Gastroesophageal sphincter (tissue), 4 donors: ENCODE measurements around the gene PYM1. TPM values are rescaled to one million over a fixed set of nuclear protein-coding genes. Genes with fewer than 3 reads are reported as not detected.
"Not testable (repeated sequence)": the region's sequence is repeated elsewhere in the genome, so short reads cannot be mapped to it uniquely, and the experiment has no call there.

Source experiments
- ATAC-seq: fragments of 150-250 bp; one replicate; pipeline ENCODE4 v1.9.1; 2016; ENCODE audit warnings: mild to moderate bottlenecking, moderate library complexity
- H3K27ac ChIP-seq, 4 donors: fragments of 200-600 bp; sonication (generic) in 3 of 4; 1 replicate in 3 of 4; 2 replicates in 1 of 4; pipeline ENCODE4 v1.5.1; 2016 to 2019
- H3K27me3 ChIP-seq: fragments of 200-600 bp; sonication (generic); one replicate; pipeline ENCODE4 v1.5.1; 2019
- H3K36me3 ChIP-seq, 2 donors: fragments of 200-600 bp; sonication (generic); one replicate each; pipeline ENCODE4 v1.5.1; 2019; ENCODE audit warnings: control low read depth in 1 of 2
- H3K4me1 ChIP-seq, 3 donors: fragments of 200-600 bp; sonication (generic); 1 replicate in 2 of 3; 2 replicates in 1 of 3; pipeline ENCODE4 v1.5.1; 2016 to 2019; ENCODE audit warnings: control low read depth in 2 of 3
- H3K4me3 ChIP-seq, 2 donors: fragments of 200-600 bp; sonication (generic); one replicate each; pipeline ENCODE4 v1.5.1; 2019; ENCODE audit warnings: mild to moderate bottlenecking in 1 of 2, moderate library complexity in 1 of 2
- H3K9me3 ChIP-seq, 3 donors: fragments of 200-600 bp; sonication (generic); one replicate each; pipeline ENCODE4 v1.5.1; 2017 to 2019; ENCODE audit warnings: control low read depth in 2 of 3
- EP300 ChIP-seq: sonication (generic); formaldehyde crosslinking; IDR thresholded peaks from one replicate; pipeline ENCODE4 v1.6.1; 2017; ENCODE audit warnings: antibody characterized with exemption, mild to moderate bottlenecking
- POLR2A ChIP-seq, 2 donors: fragments of 450-650 bp; IDR thresholded peaks; one replicate each; pipeline ENCODE4 v1.6.1; 2017; ENCODE audit warnings: antibody characterized with exemption in 2 of 2, mild to moderate bottlenecking in 2 of 2, moderate library complexity in 1 of 2
- POLR2AphosphoS5 ChIP-seq: sonication (generic); formaldehyde crosslinking; IDR thresholded peaks from one replicate; pipeline ENCODE4 v1.6.1; 2017; ENCODE audit warnings: antibody characterized with exemption
- WGBS, 2 donors: methylation state at CpG; one replicate each; pipeline ENCODE4 v1.1.5; 2018; ENCODE audit warnings: low coverage in 1 of 2; 5-methylcytosine and 5-hydroxymethylcytosine counted together
- total RNA-seq, 4 donors: library from RNA; depleted of rRNA; stranded (reverse); fragments of >200 nt; gene quantifications; one replicate each; pipeline ENCODE4 v1.1.0, GENCODE V29; 2016
- TF ChIP-seq, protein P1 (sequence below), 4 experiments: fragments of 200-600 bp in 2 of 4; fragments of 450-650 bp in 2 of 4; sonication (generic) in 1 of 4; IDR thresholded peaks; one replicate each; pipeline ENCODE4 v1.5.1; 2017 to 2019; ENCODE audit warnings: antibody characterized with exemption in 4 of 4, mild to moderate bottlenecking in 2 of 4, moderate library complexity in 2 of 4

PYM1 gene
- total RNA-seq, 4 donors from 2014 or later = 20.8 to 30.2 (median 26.8) TPM

DNA sequence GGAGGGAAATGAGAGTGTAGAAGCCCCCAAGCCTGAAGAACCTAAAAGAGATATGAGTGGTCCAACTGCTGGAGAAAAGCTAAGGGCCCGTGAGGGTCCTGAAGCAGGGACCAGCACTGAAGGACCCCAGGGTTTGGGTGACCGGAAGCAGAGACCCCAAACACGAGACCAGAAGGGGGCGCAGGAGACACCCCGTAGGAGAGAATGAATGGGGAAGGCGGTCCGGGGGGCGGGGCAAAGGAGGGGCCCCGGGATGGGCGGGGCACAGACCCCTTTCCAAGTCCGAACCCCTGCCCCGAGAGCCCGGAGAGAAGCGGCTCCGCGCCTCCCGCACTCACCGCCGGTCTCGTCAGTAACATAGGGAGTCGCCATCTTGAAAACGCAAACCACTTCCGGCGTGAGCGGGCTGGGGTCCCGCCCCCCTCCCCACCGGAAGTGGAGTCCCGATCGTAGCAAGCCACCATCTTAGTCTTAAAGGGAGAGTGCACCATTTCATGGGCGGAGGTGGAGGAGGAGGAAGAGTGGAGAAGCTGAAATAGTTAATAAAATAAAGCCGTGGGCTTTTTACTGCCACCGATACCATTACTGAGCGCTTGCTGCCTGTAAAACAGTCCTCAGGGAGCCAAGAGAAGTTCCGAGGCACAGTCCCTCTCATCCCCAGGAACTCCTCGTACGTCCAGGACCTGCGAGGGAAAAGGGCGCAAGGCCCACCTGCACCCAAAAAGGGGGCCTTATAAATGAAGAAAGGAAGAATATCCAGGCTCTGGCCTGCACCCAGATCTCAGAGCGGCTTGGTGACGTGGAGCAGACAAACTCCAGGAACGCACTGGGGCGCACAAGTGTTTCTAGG lies 731 bp downstream of the PYM1 start:
- ATAC-seq = peak; percentile 85
- Histone ChIP-seq H3K27me3 (no peaks in the 10 kb centered on the region), H3K9me3 (no peaks in the 10 kb centered on the region), H3K4me3 (peak overlapping the region; percentile 91 to 96), H3K4me1 (peaks cover 3 to 60% (median 25%) of the 10 kb centered on the region in 3 donors), H3K36me3 (peaks cover 0 to 27% of the 10 kb centered on the region in 2 donors), H3K27ac (peak overlapping the region; percentile 94 to 98 (median 96))
- no peak for TF ChIP-seq POLR2AphosphoS5
- TF ChIP-seq, protein P1, sequence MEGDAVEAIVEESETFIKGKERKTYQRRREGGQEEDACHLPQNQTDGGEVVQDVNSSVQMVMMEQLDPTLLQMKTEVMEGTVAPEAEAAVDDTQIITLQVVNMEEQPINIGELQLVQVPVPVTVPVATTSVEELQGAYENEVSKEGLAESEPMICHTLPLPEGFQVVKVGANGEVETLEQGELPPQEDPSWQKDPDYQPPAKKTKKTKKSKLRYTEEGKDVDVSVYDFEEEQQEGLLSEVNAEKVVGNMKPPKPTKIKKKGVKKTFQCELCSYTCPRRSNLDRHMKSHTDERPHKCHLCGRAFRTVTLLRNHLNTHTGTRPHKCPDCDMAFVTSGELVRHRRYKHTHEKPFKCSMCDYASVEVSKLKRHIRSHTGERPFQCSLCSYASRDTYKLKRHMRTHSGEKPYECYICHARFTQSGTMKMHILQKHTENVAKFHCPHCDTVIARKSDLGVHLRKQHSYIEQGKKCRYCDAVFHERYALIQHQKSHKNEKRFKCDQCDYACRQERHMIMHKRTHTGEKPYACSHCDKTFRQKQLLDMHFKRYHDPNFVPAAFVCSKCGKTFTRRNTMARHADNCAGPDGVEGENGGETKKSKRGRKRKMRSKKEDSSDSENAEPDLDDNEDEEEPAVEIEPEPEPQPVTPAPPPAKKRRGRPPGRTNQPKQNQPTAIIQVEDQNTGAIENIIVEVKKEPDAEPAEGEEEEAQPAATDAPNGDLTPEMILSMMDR (IDR thresholded peaks at IDR 0.05) = peak; percentile 56 to 87 (median 60)
- peak in 1 of 2 donors; percentile 25 for TF ChIP-seq POLR2A (IDR thresholded peaks at IDR 0.05)
- TF ChIP-seq EP300 = no peak
- 0% methylated on average over 13 to 17 of the region's 42 CpGs for WGBS, 2 donors

DNA sequence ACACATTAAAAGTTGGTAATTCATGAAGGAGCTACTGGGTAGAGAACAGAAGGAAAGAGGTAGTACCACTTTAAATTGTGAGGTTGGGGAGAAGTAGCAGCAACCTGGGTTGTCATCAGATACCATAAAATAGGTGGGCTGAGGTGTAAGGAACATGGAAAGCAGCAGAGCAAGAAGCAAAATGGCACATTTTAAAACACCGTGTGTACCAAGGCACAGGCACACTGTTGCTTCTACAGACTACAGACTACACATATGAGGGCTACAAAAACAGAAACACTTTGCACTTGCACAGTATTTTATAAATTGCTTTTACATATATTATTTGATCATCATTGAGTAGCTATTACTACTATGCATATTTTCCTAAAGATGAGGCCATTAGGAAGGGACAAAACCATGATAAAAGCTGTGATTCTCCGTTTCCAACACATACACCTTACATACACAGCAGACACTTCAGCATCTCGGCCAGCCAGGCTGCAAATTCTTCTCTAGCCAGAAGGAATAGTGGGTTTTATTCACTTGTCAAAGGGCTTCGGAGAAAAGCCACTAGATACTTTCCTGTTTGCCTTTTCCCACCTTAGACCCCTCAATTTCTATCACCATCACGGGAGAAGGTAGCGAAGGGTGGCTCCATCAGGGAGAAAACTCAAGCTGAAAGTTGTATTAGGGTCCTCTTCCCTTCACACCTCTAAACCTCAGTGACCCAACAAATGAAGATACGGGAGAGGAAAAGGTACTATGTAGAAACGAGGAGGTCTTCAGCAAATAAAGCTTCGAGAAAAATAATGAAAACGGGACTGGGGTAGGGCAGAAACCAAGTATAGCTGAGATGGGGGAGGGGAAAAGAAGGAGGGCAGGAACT lies 1.6 kb downstream of the PYM1 start:
- no peak for TF ChIP-seq POLR2AphosphoS5
- TF ChIP-seq, protein P1 (IDR thresholded peaks at IDR 0.05) = no peak
- no peak for TF ChIP-seq POLR2A (IDR thresholded peaks at IDR 0.05)
- no peak for TF ChIP-seq EP300
- Histone ChIP-seq H3K9me3 (no peaks in the 10 kb centered on the region), H3K27me3 (no peaks in the 10 kb centered on the region), H3K36me3 (peaks cover 0 to 30% of the 10 kb centered on the region in 2 donors), H3K4me3 (peak overlapping the region; percentile 91 to 96), H3K27ac (peak overlapping the region; percentile 94 to 98 (median 96)), H3K4me1 (peaks cover 2 to 63% (median 22%) of the 10 kb centered on the region in 3 donors)
- WGBS, 2 donors = 10 to 22% methylated on average over 5 to 10 of the region's 10 CpGs
- ATAC-seq = no peak

DNA sequence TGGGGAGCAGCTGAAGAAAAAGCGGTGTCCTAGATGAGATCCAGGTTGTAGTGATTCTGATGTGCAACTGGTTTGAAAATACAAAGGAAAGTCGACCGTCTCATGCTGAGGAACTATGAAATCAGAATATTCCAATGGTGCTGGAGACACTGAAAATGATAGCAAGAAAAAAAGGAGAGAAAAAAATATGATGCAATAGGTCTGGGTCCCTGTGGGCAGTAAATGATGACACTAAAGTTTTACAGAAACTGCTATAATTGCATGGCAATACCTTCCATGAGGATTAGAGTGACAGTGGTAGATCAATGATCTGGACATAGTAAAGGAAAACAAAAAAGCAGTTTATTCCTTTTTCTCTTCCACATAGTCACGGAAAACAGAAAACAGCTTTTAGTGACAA lies 2.3 kb downstream of the PYM1 start:
- Histone ChIP-seq H3K27me3 (no peaks in the 10 kb centered on the region), H3K9me3 (no peaks in the 10 kb centered on the region), H3K36me3 (peaks cover 0 to 30% of the 10 kb centered on the region in 2 donors), H3K4me3 (no peak overlapping the region), H3K27ac (no peak overlapping the region), H3K4me1 (peaks cover 0 to 62% (median 15%) of the 10 kb centered on the region in 3 donors)
- TF ChIP-seq, protein P1 (IDR thresholded peaks at IDR 0.05) = no peak
- TF ChIP-seq EP300 (no peak), POLR2A (IDR thresholded peaks at IDR 0.05) (no peak), POLR2AphosphoS5 (no peak)
- 72 to 77% methylated on average over 4 of the region's 4 CpGs for WGBS, 2 donors
- ATAC-seq = no peak

GRCh38 chr12:55923648-55924047 lies 4.0 kb downstream of the PYM1 start:
- H3K27me3 ChIP-seq, H3K4me3 ChIP-seq, H3K27ac ChIP-seq, H3K9me3 ChIP-seq, ATAC-seq: not testable (repeated sequence)
- peaks cover 0 to 30% of the 10 kb centered on the region in 2 donors for H3K36me3 ChIP-seq
- H3K4me1 ChIP-seq = peaks cover 0 to 51% (median 12%) of the 10 kb centered on the region in 3 donors
- 79 to 84% methylated on average over 4 to 7 of the region's 9 CpGs for WGBS, 2 donors

DNA sequence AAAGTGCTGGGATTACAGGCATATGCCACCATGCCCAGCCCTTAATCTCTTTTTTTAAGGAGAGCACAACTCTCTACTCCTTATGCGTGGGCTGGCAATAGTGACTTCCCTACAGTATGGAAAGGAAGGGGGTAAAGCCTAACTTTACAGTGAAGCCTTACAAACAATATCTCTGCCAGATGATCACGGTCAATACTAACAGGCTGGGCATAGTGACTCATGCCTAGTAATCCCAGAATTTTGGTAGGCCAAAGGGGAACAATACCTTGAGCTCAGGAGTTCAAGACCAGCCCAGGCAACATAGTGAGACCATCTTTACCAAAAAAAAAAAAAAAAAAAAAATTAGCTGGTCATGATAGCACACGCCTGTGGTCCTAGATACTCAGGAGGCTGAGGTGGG lies 5.6 kb downstream of the PYM1 start:
- no peak for ATAC-seq
- WGBS, 2 donors = 71 to 86% methylated on average over 1 to 2 of the region's 3 CpGs
- peaks cover 0 to 44% (median 4%) of the 10 kb centered on the region in 3 donors for H3K4me1 ChIP-seq
- no peak overlapping the region for H3K27ac ChIP-seq
- peaks cover 0 to 30% of the 10 kb centered on the region in 2 donors for H3K36me3 ChIP-seq
- no peak overlapping the region for H3K4me3 ChIP-seq
- H3K9me3 ChIP-seq = no peaks in the 10 kb centered on the region
- H3K27me3 ChIP-seq = no peaks in the 10 kb centered on the region
- TF ChIP-seq EP300 (no peak), POLR2AphosphoS5 (no peak), POLR2A (IDR thresholded peaks at IDR 0.05) (no peak)
- TF ChIP-seq, protein P1 (IDR thresholded peaks at IDR 0.05) = no peak

GRCh38 chr12:55919032-55919431 lies 8.7 kb downstream of the PYM1 start:
- peaks cover 0 to 35% (median 0%) of the 10 kb centered on the region in 3 donors for H3K4me1 ChIP-seq
- peaks cover 0 to 23% of the 10 kb centered on the region in 2 donors for H3K36me3 ChIP-seq
- H3K27me3 ChIP-seq, H3K4me3 ChIP-seq, ATAC-seq, H3K27ac ChIP-seq, H3K9me3 ChIP-seq: not testable (repeated sequence)
- 70 to 90% methylated on average over 3 of the region's 3 CpGs for WGBS, 2 donors
